ENCODE results near the gene SEC16B.
A peak's percentile ranks its signal among the peaks of the same experiment; 100 is the strongest.

- TF ChIP-seq CTCF (conservative IDR thresholded peaks at IDR 0.05; ENCODE audit: low read depth, low read length), result peak; percentile 64
- no peak for TF ChIP-seq EZH2phosphoT487 (IDR thresholded peaks at IDR 0.05; ENCODE audit: borderline replicate concordance, low read length)
- TF ChIP-seq EZH2 (IDR thresholded peaks at IDR 0.05; ENCODE audit: low read length, unreplicated experiment), result no peak
Observed at GRCh38 chr1:177959811-177960515, 9.9 kb downstream of the SEC16B start.
